ENCODE results near the gene NR5A1. TPM values are rescaled to one million over a fixed set of nuclear protein-coding genes. Genes with fewer than 3 reads are reported as not detected.

Gene NR5A1
- total RNA-seq, 4 donors from 2014 or later: 0.14 to 0.58 TPM; not detected in 2

DNA sequence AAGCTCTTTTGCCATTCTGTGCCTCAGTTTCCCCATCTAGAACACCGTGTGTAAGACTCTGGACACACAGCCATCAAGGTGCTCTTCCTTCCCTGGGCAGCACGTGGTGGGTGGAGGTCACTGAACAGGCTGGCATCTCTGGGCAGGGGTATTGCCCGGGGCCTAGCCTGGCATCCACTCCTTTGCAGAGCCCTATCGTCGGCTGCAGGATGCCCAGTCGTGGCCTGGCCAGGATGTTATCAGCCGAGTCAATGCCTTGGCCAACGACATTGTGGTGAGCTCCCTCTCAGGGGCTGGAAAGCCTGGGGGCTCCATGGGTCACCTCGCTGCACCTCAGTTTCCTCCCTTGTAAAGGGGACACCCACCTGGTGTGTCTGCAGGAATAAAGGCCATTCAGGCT, 52.9 kb downstream of the NR5A1 start:
- no peaks in the 10 kb centered on the region for H3K36me3 ChIP-seq
- H3K27me3 ChIP-seq: peaks cover 0 to 19% of the 10 kb centered on the region in 2 donors
- intact Hi-C loops (cut with DNase I; ENCODE audit: low total_unique reads): no loop called here

DNA sequence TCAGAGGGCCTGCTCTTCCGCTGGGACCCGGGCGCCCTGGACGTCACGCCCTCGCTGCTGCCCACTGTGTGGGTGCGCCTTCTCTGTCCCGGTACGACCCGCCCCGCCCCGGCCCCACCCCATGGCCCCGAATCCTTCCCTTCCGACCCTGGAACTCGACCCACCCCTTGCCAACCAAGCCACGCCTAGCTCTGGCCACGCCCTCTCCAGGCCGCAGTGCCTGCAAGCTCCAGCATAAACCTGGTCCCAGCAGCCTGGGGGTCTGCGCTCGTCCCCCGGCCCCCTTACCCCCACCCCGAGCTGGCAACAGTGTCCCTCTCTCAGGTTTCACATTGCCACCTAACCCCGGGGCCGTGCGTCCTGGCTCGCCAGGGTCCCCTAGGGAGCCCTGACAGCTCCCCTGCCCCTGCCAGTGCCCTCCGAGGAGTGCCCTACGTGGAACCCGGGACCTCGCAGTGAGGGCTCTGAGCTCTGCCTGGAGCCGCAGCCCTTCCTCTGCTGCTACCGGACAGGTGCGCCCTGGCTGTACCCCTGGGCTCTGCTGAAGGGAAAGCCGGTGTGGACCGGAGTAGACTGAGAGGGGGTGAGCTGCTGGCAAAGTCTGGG, 53.5 kb downstream of the NR5A1 start:
- Histone ChIP-seq H3K27me3 (peaks cover 0 to 19% of the 10 kb centered on the region in 2 donors), H3K9me3 (no peaks in the 10 kb centered on the region), H3K4me3 (no peak overlapping the region), H3K36me3 (no peaks in the 10 kb centered on the region), H3K4me1 (no peaks in the 10 kb centered on the region), H3K27ac (no peak overlapping the region)
- intact Hi-C loops (cut with DNase I; ENCODE audit: low total_unique reads): no loop called here
- no peak for DNase-seq
- TF ChIP-seq POLR2A (IDR thresholded peaks at IDR 0.05): no peak
- TF ChIP-seq, protein P1, sequence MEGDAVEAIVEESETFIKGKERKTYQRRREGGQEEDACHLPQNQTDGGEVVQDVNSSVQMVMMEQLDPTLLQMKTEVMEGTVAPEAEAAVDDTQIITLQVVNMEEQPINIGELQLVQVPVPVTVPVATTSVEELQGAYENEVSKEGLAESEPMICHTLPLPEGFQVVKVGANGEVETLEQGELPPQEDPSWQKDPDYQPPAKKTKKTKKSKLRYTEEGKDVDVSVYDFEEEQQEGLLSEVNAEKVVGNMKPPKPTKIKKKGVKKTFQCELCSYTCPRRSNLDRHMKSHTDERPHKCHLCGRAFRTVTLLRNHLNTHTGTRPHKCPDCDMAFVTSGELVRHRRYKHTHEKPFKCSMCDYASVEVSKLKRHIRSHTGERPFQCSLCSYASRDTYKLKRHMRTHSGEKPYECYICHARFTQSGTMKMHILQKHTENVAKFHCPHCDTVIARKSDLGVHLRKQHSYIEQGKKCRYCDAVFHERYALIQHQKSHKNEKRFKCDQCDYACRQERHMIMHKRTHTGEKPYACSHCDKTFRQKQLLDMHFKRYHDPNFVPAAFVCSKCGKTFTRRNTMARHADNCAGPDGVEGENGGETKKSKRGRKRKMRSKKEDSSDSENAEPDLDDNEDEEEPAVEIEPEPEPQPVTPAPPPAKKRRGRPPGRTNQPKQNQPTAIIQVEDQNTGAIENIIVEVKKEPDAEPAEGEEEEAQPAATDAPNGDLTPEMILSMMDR (IDR thresholded peaks at IDR 0.05): no peak

More for the DNA sequence above, 52.9 kb downstream of the NR5A1 start:
- no peak for DNase-seq
- TF ChIP-seq POLR2A (IDR thresholded peaks at IDR 0.05): no peak
- TF ChIP-seq, protein P1 (IDR thresholded peaks at IDR 0.05): no peak
- Histone ChIP-seq H3K4me3 (no peak overlapping the region), H3K9me3 (no peaks in the 10 kb centered on the region), H3K4me1 (no peaks in the 10 kb centered on the region), H3K27ac (no peak overlapping the region)

DNA sequence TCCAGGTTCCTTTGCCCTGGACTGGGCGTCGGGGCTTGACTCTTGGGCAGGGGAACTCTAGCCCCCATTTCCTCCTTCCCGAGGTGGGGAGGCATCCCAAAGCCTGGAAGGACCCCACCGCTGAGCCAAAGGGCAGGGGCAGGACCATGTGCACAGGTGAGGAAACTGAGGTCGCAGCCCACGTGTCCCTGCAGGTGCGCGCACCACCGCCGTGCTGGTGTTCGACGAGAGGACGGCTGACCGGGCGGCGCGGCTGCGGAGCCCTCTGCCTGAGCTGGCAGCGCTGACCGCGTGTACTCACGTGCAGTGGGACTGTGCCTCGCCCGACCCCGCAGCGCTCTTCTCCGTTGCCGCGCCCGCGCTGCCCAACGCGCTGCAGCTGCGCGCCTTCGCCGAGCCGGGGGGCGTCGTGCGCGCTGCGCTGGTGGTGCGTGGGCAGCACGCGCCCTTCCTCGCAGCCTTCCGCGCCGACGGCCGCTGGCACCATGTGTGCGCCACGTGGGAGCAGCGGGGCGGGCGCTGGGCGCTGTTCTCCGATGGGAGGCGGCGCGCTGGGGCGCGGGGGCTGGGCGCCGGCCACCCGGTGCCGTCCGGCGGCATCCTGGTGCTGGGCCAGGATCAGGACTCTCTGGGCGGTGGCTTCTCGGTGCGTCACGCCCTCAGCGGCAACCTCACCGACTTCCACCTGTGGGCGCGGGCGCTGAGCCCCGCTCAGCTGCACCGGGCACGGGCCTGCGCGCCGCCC, 54.2 kb downstream of the NR5A1 start:
- intact Hi-C loops (cut with DNase I; ENCODE audit: low total_unique reads): no loop called here
- TF ChIP-seq POLR2A (IDR thresholded peaks at IDR 0.05): no peak
- TF ChIP-seq, protein P1 (IDR thresholded peaks at IDR 0.05): no peak
- Histone ChIP-seq H3K9me3 (no peaks in the 10 kb centered on the region), H3K27ac (no peak overlapping the region), H3K36me3 (no peaks in the 10 kb centered on the region), H3K27me3 (peaks cover 0 to 19% of the 10 kb centered on the region in 2 donors), H3K4me1 (no peaks in the 10 kb centered on the region), H3K4me3 (no peak overlapping the region)
- no peak for DNase-seq

DNA sequence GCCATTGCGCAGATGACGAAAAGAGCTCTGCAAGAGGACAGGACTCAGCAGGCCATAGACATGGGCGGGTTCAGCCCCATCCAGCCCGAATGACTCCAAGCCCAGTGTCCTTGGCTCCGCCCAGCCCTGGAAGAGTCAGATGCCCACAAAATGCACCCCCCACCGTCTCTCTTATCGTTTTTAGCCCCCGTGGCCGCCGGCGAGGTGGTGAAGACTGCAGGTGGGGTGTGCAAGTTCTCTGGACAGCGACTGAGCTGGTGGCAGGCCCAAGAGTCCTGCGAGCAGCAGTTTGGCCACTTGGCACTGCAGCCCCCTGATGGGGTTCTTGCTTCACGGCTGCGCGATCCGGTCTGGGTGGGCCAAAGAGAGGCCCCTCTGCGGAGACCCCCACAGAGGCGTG, 54.9 kb downstream of the NR5A1 start:
- no peak for DNase-seq
- intact Hi-C loops (cut with DNase I; ENCODE audit: low total_unique reads): no loop called here
- no peaks in the 10 kb centered on the region for H3K36me3 ChIP-seq
- peaks cover 0 to 19% of the 10 kb centered on the region in 2 donors for H3K27me3 ChIP-seq
- no peaks in the 10 kb centered on the region for H3K4me1 ChIP-seq
- no peaks in the 10 kb centered on the region for H3K9me3 ChIP-seq
- TF ChIP-seq, protein P1 (IDR thresholded peaks at IDR 0.05): no peak
- no peak for TF ChIP-seq POLR2A (IDR thresholded peaks at IDR 0.05)
- H3K4me3 ChIP-seq: no peak overlapping the region
- H3K27ac ChIP-seq: no peak overlapping the region

DNA sequence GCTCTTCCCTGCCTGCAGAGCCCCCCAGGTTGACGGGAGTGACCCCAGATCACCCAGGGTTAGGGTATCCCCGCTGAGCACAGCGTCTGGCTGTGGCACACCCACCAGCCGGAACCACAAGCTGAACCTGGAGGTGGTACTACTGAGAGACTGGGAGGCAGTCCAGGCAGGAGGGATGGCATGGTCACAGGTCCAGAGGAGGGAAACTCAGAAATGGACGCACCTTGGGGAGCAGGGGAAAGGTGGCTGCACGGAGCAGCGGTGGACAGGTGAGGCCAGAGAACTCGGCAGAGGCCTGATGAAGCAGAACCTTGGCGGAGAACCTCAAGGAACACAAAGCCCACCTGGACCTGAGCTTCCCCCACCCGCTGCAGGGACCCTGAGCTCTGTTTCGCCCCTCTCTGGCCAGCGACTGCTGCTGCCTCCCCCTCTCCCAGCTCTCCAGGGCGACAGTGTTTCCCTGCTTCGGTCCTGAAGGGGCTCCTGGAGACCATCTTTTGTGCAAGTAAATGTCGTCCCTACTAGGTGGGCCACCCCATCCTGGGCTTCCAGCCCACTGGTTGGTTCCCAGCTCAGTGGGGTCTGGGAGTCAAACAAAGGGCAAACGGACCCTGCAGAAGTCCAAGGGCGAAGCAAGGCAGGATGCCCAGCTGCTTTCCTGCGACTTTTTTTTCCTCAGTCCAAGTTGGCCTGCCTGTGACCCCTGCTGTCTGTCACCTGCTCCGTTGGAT, 56.1 kb downstream of the NR5A1 start:
- H3K4me3 ChIP-seq: no peak overlapping the region
- TF ChIP-seq POLR2A (IDR thresholded peaks at IDR 0.05): no peak
- TF ChIP-seq, protein P1 (IDR thresholded peaks at IDR 0.05): no peak
- H3K36me3 ChIP-seq: no peaks in the 10 kb centered on the region
- H3K27me3 ChIP-seq: peaks cover 0 to 19% of the 10 kb centered on the region in 2 donors
- H3K9me3 ChIP-seq: no peaks in the 10 kb centered on the region
- intact Hi-C loops (cut with DNase I; ENCODE audit: low total_unique reads): no loop called here
- no peak overlapping the region for H3K27ac ChIP-seq
- no peaks in the 10 kb centered on the region for H3K4me1 ChIP-seq
- DNase-seq: no peak

Measured in uterus (tissue), 4 donors.